Stimulated activated CD8-positive, alpha-beta memory T cell treated with anti-CD3 and anti-CD28 coated beads, Interleukin-4, amount 100 ng/mL, for 48 hours (primary cell): Measurements from ENCODE around the gene YWHAG.
"Not testable (repeated sequence)": the region's sequence is repeated elsewhere in the genome, so short reads cannot be mapped to it uniquely, and the experiment has no call there.

ENCODE experiments used
- DNase-seq: peaks from one replicate; pipeline ENCODE4 v3.0.0-alpha.2; 2020

YWHAG gene

DNA sequence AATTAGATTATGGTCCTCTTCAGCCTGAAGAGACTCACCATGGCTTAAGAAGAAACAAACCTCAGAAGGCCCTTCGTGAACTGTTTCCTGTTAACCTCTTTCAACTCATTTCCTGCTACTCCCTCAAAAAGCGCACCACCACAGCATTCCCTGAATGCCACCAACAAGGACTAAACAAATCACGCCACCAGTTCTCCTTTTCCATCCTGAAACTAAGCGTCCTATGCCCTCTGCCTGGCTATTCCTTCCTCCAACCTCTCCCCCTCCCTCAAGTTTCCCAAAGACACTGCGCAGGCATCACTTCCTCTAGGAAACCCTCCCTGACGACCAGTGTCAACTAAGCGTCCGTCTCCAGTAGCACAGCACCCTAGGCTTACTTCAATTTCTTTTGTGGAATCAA, 12.0 kb downstream of the YWHAG start:
- DNase-seq, result no peak

DNA sequence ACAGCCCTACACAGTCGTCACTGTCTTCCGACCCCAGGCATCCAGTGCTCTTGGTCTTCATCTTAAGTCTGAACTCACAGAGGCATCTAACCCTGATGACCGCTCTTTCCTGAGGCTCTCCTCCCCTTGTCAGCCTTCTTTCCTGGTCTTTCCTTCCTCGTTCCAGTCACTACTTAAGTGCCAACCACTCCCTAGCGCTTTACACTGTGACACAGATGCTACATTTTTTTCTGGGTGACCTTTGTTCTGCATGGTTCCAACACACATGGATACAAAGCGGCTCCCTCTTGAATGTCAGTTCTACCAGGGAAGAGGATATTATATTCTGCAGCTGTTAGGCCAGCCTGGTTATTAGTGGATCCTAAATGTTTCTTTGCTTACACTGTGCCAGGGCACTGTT, 12.7 kb downstream of the YWHAG start:
- DNase-seq, result no peak

DNA sequence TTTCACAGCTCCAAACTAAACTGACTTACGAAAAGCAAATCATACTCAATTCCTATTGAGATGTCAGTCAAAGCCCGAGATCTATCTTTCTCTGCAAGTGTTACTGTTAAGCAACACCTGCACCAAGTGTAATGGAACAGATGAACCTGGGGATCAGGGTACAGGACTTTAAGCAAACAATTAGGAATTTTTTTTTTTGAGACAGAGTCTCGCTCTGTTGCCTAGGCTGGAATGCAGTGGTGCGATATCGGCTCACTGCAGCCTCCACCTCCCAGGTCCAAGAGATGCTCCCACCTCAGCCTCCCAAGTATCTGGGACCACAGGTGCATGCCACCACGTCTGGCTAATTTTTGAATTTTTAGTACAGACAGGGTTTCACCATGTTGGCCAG, 14.9 kb downstream of the YWHAG start:
- DNase-seq, result no peak

DNA sequence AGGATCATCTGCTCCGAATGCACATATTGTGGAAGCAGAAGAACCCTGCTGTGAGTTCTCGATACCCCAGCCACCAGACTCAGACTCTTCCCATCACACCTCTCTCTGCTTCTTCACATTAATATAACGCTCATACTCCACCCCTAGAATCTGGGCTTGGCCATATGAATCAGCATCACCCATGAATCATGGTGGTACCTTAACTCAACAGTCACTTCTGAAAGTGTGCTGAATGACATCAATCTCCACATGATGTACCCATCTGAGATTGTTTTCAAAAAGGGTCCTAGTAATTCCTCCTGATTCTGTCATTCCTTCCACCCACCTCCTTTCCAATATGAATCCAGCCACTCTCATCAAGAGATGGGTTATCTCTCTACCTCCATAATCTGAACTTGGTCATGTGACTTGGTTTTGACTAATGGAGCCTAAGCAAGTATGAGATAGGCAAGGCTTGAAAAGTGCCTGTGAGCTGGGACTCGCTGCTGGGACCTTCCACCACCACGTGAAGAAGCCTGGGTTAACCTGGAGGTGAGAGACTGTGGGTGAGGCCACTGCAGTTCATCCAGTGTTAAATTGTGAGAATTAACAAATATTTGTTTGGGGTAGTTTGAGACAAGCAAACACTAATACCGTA, 15.4 kb downstream of the YWHAG start:
- no peak for DNase-seq

DNA sequence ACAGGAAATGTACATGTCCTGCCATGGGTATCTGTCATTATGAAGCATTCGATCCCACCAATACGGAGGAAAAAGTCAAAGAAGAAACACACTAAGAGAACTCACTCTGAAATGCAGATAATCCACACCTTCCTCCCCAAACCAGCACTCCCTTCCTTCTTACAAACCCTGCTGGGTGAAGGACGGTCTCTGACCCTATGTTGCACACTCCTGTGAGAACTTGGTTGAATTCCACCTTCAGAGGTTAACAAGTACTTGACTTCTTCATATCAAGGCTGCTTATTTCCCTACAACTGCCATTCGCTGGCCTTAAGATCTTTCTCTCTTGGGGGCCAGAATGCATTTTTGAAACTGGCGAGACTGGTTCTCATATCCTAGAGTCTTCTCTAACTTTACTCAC, 16.6 kb downstream of the YWHAG start:
- no peak for DNase-seq

DNA sequence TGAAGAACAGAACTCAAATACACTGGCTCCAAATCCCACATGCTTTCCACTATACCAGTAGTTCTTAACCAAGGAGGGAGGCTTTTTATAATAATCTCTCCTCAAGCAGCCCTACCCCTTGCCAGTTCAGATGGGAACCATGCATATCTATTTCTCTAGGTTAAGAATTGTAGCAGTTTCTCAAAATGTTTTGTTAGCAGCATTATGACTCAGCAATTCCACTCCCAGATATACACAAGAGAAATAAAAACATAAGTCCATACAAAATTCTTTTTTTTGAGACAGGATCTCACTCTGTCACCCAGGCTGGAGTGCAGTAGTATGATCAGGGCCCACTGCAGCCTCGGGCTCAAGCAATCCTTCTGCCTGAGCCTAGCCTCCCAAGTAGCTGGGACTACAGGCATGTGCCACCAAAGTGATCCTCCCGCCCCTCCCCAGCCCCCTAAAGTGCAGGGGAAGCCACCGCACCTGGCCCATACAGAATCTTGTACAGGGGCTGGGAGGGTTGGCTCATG, 18.1 kb downstream of the YWHAG start:
- DNase-seq, result no peak

DNA sequence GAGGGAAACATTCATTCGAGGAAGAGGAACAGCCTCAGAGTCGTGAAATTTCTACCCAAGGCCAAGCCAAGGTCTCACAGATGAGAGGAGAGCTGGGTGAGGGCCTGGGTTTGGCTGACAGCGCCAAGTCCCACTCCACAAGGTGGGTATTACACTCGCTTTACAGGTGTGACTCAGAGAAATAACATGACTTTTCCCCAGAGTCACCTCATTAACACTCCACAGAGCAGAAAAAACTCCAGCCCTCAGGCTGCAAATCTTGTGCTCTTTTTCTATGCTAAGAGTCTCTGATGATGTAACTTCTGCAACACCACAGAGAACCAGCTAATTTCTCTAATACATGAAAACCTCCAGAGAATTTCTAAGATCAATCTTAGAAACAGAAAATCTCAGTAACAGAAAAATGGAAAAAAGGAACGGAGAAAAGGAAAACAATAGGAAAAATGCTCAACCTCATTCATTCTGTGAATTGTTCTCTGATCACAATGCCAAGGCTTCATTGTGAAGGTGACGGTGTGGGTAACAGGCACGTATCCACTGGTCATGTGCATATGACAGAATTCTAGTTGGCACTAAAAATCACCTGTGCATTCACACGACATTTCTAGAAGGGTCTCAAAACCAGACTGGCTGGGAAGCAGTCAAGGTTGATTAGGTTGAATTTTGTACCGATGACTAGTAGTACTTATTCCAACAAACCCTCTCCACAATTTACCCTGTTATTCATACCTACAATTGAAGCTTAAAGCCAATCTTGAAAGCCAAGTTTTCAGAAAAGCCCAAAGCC, 20.3 kb downstream of the YWHAG start:
- no peak for DNase-seq

DNA sequence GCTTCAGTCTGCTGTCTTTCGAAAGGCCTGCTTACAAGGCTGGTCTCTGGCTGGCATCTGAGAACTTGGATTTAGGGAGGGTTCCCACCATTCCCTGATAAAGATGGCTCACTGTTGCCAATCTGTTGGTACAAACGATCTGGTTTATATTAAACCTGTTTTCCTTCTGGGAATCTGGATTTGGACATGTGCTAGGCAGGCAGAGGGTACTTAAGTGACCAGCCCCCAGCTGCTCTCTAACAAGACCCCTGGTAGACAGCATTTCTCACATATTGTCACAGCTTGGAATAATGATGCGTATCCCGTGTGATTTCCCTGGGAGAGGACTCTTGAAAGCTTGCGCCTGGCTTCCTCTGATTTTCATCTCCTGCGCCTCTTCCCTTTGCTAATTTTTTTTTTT, 21.6 kb downstream of the YWHAG start:
- no peak for DNase-seq

DNA sequence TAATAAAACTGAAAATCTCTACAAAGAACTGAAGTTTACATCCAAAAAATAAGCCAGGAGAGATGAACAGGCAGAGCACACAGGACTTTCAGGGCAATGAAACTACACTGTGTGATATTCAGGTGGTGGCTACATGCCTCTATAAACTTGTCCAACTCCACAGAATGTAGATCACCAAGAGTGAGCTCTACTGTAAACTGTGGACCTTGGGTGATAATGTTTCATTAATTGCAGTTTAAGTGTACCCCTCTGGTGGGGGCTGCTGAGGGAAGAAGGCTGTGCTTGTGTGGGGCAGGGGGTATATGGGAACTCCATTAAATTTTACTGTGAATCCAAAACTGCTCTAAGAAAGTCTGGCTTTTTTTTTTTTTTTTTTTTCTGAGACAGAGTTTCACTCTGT, 22.7 kb downstream of the YWHAG start:
- no peak for DNase-seq

DNA sequence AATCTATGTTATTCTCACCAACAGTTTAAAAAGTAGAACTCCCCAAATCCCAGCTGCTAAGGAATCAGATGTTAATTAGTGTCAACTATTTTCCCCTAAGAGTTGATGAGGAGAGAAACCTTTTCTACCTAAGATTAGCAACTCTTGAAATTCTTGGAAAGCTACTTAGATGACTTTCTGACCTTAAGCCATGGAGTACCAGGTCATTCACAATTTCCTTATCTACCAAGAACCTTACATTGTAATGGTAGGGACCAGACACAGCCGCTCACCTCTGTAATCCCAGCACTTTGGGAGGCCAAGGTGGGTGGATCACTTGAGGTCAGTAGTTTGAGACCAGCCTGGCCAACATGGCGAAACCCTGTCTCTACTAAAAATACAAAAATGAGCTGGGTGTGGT, 23.4 kb downstream of the YWHAG start:
- not testable (repeated sequence) for DNase-seq

DNA sequence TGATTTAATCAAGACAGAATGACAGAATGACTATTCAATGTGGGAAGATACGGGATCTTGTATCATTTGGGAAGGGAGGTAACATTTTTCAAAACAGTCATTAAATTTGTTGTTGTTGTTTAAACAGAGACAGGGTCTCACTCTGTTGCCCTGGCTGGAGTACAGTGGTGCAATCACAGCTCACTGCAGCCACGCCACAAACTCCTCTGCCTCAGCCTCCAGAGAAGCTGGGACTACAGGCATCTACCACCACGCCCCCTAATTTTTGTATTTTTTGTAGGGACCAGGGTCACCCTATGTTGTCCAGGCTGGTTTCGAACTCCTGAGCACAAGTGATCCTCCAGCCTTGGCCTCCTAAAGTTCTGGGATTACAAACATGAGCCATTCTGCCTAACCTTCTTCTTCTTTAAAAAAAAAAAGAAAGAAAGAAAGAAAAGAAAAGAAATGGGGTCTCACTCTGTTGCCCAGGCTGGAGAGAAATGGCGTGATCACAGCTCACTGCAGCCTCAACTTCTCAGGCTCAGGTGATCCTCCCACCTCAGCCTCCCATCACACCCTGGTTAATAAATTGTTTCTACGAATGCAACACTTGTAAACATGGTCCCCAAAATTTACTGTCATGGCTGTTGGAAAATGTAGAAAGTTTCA, 24.3 kb downstream of the YWHAG start:
- no peak for DNase-seq

DNA sequence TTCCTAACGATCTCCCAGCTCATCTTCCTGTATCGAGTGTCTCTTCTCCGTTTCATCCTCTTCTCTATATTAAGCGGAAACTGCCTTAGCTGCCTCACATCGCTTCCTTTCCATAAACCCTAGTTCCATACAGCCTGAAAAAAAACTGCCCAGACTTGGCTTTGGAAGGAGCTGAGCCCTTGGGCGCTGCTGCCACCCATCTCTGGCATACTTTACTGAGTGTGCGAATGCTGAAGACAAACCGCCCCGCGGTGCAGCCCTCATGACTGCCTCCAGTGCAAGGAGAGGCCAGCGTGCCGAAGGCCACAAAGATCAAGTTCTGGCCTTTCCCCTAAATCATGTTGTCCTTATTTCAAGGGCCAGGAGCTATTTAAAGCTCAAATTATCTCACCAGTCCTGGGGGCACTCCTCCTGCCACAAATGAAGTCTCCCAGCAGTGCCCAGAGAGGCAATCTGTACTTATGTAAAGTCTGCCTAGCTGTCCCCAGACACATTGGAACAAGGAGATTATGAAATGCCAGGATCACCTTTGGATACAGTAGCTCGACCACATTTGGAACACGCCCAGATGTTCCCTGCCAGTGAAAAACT, 25.2 kb downstream of the YWHAG start:
- DNase-seq, result no peak

DNA sequence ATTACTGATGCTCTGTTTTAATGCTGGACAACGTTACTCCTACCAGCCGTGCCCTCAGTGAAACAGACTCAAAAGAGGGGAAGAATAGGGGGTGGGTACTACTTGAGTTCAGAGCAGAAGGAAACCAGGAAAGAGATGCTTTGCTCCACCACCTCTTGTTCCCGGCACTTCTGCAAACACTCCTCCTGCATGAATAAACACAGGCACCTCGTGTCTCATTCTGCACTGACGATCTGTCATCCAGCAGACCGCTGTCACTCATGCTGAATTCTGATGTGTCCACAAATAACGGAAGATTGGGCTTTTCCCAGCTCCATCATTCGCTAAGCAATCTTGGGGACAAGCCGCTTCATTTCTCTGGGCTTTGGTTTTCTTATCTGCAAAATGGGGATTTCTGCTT, 26.7 kb downstream of the YWHAG start:
- DNase-seq, result no peak

DNA sequence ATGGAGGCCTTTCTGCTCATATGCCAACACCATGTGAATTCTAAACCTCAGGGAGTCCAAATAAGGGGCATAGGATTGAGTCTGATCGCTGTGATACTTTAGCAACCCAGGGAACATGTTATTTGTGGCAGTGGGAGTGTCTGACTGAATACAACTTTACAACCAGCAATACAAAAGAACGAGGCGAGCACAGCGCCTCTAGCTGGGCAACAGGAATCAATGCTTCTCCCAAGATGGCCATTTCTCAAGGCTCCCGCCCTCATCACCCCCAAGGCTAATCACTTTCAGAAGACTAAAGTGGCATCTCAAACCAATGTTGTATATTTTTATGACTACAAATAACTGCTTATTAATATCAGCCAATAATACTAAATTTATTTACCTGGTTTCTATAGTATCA, 28.1 kb downstream of the YWHAG start:
- DNase-seq, result no peak

DNA sequence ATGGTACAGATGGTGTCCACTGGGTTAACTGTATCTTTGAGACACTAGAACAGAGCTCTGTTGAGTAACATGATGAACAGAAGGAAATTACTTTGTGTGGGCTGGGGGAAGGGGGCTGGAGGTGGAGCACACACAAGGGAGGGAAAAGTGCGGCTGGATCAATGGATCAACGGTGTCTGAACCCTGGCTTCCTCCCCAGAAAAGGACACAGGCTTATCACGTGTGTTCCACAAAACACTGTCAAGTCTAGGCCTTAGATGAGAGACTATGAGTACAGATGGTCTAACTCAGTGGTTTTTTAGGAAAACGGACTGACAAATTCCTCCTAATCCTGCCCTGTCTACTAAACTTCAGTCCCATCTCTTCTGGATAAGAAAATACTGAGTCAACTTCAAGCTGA, 28.5 kb downstream of the YWHAG start:
- no peak for DNase-seq

DNA sequence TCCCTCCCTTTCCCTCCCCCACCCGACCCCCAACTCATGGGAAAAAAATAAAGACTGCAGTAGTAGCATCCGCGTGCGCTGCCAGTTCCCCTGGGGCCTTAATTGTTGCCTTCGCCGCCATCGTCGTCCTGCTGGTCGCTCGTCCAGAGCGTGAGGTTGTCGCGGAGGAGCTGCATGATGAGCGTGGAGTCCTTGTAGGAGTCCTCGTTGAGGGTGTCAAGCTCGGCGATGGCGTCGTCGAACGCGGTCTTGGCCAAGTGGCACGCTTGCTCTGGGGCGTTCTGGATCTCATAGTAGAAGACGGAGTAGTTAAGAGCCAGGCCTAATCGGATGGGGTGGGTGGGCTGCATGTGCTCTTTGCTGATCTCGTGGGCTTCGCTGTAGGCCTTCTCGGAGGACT, 29.3 kb downstream of the YWHAG start:
- DNase-seq, result no peak

DNA sequence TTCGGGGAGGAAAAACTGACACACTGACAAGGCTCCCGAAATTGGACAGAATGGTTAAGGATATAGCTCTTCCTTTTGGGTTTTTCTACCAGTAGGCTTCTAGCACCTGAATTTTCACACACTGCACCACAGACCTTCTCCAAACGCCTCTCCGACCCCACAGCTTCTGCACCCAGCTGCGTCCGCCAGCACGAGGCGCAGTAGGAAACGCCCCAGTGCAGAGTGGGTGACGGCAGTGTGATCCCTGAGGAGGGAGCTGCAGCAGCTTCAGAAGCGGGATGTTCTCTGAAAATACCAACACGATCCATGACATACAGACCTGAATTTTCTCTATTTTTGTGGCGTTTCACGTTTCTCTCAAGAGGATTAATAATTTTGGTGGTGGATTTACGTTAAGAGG, 30.4 kb downstream of the YWHAG start:
- no peak for DNase-seq

DNA sequence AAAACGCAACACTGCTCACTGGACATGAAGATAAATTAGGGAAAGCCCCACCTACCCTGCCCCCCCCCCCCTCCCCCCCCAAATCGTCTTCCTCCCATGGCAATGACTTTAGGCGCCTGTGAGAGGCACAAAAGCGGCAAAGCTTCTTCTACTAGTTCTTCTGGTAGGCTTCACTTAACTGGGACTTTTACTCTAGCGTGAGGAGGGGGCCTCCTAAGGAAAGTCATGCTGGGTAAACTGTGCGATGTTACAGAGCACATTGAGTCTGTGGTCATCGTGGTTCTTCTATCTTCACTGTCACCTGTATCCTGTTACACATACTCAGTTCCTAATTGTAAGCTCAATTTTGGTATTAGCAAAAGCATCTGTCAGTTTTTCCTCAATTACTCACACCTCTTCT, 31.2 kb downstream of the YWHAG start:
- DNase-seq, result no peak

DNA sequence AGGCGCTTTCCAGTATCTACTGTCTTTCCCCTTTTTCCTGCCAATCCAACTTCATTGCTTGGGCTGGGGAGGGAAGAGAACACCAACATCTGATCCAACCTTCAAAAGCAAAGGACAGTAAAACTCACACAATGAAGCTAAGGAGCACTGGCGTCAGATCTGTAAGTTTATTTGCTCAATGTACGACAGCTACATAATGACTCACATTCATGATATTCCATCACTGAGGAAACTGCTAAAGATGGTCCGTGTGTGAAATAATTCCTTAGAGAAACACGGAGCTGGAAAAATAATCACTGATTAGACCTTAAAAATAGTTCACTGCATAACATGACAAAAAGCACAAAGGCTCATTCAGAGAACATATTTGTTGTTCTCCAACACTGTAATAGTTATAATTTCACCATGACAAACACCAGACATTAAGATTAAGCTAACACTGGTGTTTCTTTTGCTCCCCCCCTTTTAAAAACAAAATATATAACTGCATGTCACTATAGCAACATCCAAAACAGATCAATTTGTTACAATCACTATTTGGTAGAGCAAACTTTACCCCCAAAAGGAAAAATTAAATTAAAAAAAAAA, 32.1 kb downstream of the YWHAG start:
- DNase-seq, result no peak

DNA sequence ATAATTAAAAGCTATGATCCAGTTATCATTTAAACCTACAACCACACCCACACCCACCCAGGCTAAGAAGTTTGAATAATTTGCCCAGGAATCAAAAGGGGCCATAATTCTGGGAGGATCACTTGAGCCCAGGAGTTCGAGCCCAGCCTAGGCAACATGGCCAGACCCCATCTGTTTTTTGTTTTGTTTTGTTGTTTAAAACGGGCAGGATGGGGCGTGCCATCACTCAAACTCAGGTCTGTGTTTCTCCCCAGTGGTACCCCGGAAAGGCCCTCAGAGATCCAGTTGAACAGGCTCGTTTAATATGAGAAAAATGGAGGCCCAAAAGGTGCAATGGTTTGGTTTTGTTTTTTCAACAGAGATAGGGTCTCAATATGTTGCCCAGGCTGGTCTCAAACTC, 33.0 kb downstream of the YWHAG start:
- no peak for DNase-seq

DNA sequence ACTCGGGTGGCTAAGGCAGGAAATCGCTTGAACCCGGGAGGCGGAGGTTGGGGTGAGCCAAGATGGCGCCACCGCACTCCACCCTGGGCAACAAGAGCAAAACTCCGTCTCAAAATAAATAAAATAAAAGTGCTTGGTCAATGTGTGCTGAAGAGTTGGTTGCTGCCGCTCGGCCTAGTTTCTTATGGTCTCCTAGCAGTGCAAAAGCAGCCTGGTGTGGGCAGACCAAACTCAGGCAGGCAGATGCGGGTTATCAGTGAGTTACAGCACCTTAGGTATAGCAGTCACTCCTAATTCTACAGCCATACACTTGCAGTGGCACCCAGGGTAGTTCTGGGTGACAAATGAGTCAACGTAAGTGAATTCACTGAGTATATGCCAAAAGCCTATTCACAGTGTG, 33.7 kb downstream of the YWHAG start:
- no peak for DNase-seq

DNA sequence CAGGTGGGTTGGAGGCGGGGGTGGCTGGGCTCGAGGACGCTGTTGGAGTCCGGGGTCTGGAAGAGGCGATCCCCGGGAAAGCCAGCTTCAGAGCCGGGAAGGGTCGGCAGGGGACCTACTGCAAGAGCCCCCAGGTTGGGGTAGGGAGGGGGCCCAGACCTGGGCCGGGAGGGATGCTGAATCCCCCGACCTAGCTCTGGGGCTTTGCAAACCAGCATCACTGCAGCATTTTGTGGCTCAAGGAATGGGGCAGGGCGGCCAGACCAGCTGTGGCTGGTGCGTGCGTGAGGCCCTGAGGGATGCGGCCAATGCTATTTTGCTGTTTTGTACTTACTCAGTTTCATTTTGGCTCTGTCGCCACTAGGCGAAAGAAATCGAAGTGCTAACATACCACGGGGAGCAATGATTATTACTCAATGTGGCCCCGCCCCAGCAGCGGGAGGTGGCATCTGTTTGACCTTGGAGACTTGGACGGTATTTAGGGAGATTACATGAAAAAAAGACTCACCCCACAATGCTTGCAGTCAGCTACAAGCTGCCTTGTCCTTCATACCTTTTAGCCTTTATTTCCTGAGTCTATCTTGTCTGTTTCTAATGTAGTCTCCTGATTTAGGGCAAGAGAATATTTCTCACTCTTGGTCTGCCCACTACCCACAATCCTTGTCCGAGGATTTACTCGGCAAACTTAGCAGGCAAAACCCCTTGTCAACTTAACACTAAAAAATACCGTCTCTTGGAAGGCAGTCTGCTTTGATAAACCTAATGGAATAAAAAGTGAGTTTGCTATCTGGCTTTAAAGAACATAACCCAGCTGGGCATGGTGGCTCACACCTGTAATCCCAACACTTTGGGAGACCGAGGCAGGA, 40.1 kb downstream of the YWHAG start:
- DNase-seq, result peak; percentile 80
